Colonic mucosa (tissue), 4 donors: ENCODE results near the gene GAS6. TPM values are rescaled to one million over a fixed set of nuclear protein-coding genes. Genes with fewer than 3 reads are reported as not detected.

Experiments
- DNase-seq: peaks from one replicate; pipeline ENCODE4 v3.0.0-alpha.2; 2020
- H3K27ac ChIP-seq: fragments of 200-600 bp; one replicate; pipeline ENCODE4 v1.8.0; 2021
- H3K27me3 ChIP-seq: fragments of 200-600 bp; one replicate; pipeline ENCODE4 v1.8.0; 2021
- H3K36me3 ChIP-seq: fragments of 200-600 bp; one replicate; pipeline ENCODE4 v1.8.0; 2021
- H3K4me1 ChIP-seq: fragments of 200-600 bp; one replicate; pipeline ENCODE4 v1.8.0; 2021; ENCODE audit warnings: mild to moderate bottlenecking
- H3K4me3 ChIP-seq: fragments of 200-600 bp; one replicate; pipeline ENCODE4 v1.8.0; 2021
- H3K9ac ChIP-seq, 2 donors: one replicate each; pipeline ENCODE4 v1.7.0; 2013; ENCODE audit warnings: control low read depth in 2 of 2, low read depth in 2 of 2, low read length in 2 of 2
- H3K9me3 ChIP-seq: fragments of 200-600 bp; one replicate; pipeline ENCODE4 v1.8.0; 2021
- CTCF ChIP-seq: fragments of 200-600 bp; IDR thresholded peaks from one replicate; pipeline ENCODE4 v1.8.0; 2022; ENCODE audit warnings: antibody characterized with exemption, mild to moderate bottlenecking
- intact Hi-C: fragments of 100-400 bp; cut with DNase I; formaldehyde crosslinking; loops from one replicate; pipeline ENCODE4 v1.14.1; 2022
- total RNA-seq, 2 donors: library from RNA; stranded (reverse); fragmentation: NEBNext Ultra II Directional in 1 of 2; extraction: Animal tissue kit (Norgen Biotek cat#: 25700) in 1 of 2; gene quantifications; one replicate each; pipeline ENCODE4 v1.2.1, GENCODE V29; 2021
- donor health status: healthy.
- donor health status: DM: no; HTN: no; CAD: no.
- donor health status: DM: no; HTN: no; CAD: no.

Gene GAS6
- total RNA-seq, 2 donors from 2014 or later, result 118 to 121 TPM

- Histone ChIP-seq H3K9me3 (no peaks in the 10 kb centered on the region), H3K4me3 (no peak overlapping the region), H3K9ac (no peak overlapping the region), H3K27me3 (no peaks in the 10 kb centered on the region), H3K36me3 (no peaks in the 10 kb centered on the region), H3K27ac (no peak overlapping the region), H3K4me1 (no peaks in the 10 kb centered on the region)
- DNase-seq, result no peak
- intact Hi-C loops, result no loop called here
- no peak for TF ChIP-seq CTCF
Measured at GRCh38 chr13:113806104-113806471, 57.8 kb downstream of the GAS6 start.

GRCh38 chr13:113805431-113806103 lies 58.3 kb downstream of the GAS6 start:
- Histone ChIP-seq H3K36me3 (no peaks in the 10 kb centered on the region), H3K9ac (no peak overlapping the region), H3K4me3 (no peak overlapping the region), H3K4me1 (no peaks in the 10 kb centered on the region), H3K9me3 (no peaks in the 10 kb centered on the region), H3K27ac (no peak overlapping the region), H3K27me3 (no peaks in the 10 kb centered on the region)
- TF ChIP-seq CTCF, result no peak
- DNase-seq, result no peak
- intact Hi-C loops, result no loop called here

- no peak for DNase-seq
- no peak overlapping the region for H3K27ac ChIP-seq
- intact Hi-C loops, result no loop called here
- no peak overlapping the region for H3K9ac ChIP-seq
- no peaks in the 10 kb centered on the region for H3K27me3 ChIP-seq
- H3K4me1 ChIP-seq, result no peaks in the 10 kb centered on the region
- no peak overlapping the region for H3K4me3 ChIP-seq
- TF ChIP-seq CTCF, result no peak
- H3K36me3 ChIP-seq, result no peaks in the 10 kb centered on the region
- no peaks in the 10 kb centered on the region for H3K9me3 ChIP-seq
Measured at GRCh38 chr13:113804703-113805430, 59.0 kb downstream of the GAS6 start.

GRCh38 chr13:113804017-113804702 lies 59.7 kb downstream of the GAS6 start:
- no peaks in the 10 kb centered on the region for H3K4me1 ChIP-seq
- no peak overlapping the region for H3K4me3 ChIP-seq
- no peak for DNase-seq
- H3K27ac ChIP-seq, result no peak overlapping the region
- H3K9ac ChIP-seq, result no peak overlapping the region
- H3K36me3 ChIP-seq, result no peaks in the 10 kb centered on the region
- no peaks in the 10 kb centered on the region for H3K27me3 ChIP-seq
- no peaks in the 10 kb centered on the region for H3K9me3 ChIP-seq
- TF ChIP-seq CTCF, result no peak
- intact Hi-C loops, result no loop called here

GRCh38 chr13:113803409-113804016 lies 60.4 kb downstream of the GAS6 start:
- no peaks in the 10 kb centered on the region for H3K36me3 ChIP-seq
- no peak overlapping the region for H3K4me3 ChIP-seq
- H3K9ac ChIP-seq, result no peak overlapping the region
- no peaks in the 10 kb centered on the region for H3K27me3 ChIP-seq
- no peaks in the 10 kb centered on the region for H3K9me3 ChIP-seq
- H3K27ac ChIP-seq, result no peak overlapping the region
- no peaks in the 10 kb centered on the region for H3K4me1 ChIP-seq
- TF ChIP-seq CTCF, result no peak
- DNase-seq, result no peak
- intact Hi-C loops, result no loop called here
